NCI-H774 (cell line): ENCODE data around the gene AP2B1.
A peak's percentile ranks its signal among the peaks of the same experiment; 100 is the strongest.
"Not testable (repeated sequence)": the region's sequence is repeated elsewhere in the genome, so short reads cannot be mapped to it uniquely, and the experiment has no call there.

Experiments used
- DNase-seq: peaks from one replicate; lab custom pipeline; 2025; lab: John Stamatoyannopoulos, UW

Gene AP2B1

DNA sequence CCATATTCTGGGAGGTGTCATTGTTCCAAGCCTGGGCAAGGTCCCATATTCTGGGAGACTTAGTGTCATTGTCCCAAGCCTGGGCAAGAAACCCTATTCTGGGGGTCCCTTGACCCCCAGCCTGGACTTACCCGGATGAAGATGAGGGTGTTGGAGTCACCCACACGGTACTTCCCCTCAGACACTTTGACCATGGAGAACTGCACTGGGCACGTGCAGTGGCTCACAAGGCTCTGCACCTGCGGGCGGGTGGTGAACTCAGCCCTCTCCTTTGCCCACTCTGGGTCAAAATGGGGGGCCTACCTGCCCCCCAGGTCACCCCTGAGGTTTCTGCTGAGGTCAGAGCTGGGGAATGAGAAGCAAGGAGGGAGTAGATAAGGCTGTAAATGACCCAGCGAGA, 161.9 kb downstream of the AP2B1 start:
- no peak for DNase-seq

DNA sequence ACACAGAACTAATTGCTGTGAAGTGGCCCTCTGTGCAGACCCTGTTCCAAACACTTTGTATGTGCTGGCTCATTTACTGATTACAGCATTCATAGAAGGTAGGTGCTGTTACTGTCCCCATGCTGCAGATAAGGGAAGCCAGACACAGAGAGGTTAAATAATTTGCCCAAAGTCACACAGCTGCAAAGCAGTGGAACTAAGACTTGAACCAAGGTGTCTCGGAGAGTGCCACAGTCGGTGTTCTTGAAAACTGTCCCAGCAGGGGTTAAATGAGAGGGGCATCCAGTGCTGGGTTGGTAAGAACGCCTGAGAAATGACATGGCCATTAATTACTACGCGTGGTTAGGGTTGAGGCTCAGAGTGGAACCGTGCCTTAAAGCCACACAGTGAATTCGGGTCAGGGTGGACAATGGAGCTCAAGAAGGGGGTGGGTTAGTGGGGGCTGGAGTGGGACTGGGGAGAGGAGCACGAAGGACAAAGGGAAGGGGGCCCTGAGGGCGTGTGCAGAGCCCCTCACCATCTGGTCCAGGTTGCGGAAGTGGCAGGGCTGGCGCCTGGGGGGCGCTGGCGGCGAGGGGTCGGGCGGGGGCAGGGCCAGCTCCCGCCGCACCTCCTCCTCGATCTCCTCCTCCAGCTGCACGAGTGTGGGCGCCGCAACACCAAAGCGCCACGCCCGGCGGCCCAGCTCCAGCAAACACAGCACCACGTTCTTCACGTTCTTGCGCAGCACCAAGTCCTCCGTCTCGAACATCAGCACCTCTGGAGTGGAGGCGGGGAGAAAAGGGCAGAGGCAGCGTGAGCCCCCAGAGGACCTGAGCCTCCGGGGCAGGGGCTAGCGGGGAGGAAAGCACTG, 162.7 kb downstream of the AP2B1 start:
- DNase-seq = no peak

DNA sequence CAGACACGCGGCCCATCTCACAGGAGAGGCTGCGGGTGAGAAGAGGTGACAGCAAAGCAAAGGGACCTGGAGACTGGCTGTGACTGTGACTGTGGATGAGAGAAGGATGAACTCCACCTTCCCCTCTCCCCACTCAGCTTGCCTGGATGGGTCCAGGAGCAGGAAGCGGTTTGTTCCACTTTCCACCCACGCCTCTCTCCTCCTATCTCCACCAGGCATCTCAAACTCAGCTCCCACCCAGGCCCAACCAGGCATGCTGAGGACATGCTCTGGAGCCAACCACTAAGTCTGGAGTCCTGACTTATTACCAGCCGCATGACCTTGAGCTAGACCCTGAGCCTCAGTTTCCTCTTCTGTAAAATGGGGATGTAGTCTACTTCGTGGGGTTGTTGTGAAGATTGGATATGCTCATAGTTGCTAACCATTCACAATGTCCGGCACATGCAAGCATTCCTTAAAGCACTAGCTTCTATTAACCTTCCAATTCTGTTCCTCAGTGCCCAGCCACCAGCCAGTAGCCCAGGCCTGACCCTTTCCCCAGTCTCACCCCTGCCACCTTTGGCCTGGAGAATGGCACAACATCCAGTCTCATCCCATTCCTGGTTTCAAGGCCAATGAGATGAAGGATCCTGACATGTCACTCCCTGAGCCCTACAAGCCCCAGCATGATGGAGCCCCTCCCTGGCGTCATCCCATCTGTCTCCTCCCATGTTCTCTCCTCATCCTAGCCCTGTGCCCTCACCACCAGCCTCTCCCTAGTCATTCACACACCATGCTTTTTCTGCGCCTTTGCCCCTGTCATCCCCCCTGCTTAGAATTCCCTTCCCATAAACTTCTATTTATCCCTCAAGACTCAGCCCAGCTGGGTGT, 163.6 kb downstream of the AP2B1 start:
- DNase-seq = no peak

DNA sequence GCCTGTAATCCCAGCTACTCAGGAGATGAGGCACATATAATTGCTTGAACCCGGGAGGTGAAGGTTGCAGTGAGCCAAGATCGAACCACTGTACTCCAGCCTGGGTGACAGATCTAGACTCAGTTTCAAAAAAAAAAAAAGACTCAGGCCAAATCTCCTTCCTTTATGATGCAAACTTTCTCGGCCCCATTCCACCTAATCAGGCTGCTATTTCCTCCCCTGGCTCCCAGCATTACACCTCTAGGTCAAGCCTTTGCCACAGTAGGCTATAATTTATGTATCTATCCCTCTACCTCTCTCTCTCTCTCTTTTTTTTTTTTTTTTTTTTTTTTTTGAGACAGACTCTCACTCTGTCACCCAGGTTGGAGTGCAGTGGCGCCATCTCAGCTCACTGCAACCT, 164.4 kb downstream of the AP2B1 start:
- not testable (repeated sequence) for DNase-seq

DNA sequence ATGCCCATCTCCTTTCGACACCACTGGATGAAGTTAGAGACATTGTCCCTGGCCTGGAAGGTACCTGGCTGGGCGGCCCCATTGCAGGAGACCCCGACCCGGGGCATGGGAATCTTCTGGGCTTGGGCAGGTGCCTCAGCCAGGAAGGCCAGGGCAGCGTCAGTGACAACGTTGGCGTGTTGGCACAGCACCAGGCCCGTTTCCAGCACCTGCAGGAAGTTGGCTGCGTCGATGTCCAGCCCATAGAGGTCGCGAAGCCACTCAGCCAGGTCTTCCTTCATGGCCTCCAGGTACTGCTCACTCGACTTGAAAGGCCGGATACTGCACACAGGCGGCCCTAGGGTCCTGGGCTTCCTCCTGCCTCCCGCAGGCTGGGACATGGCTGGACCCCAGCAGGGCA, 165.3 kb downstream of the AP2B1 start:
- peak; percentile 47 for DNase-seq

DNA sequence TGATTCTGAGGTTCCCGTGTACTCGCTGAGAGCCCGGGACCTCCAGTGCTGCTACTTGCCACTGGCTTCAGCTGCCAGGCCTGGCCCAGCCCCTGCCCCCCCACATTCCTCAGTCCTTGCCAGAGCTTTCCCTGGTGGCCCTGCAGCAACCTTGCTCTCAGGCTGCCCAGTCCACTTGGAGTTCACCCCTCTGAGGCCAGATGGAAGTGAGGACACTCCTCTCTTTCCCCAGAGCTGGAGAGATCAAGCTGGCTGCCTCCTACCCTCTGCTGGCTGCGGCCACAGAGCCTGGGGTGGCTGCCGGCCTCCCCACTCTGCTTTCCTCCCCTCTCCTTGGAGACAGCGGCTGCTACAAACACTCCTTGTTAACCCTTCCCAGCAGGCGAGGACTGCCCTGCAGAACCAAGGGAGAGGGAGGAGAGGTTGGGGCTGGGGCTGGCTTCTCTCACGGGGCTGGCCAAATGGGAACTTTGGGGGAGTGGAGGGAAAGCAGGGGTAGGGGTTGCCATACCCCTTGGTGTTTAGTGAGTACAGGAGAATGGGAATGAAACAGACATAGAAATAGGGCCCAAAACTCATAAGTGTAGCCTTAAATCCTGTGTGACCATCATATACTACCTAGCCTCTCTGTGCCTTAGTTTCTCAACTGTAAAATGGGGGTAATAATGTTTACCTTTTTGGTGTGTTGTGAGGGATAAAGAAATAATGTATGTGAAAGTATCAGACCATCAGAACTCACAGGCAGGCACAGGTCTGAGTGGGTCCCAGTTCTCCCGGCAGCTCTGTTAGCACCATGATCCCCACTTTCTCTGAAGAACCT, 166.0 kb downstream of the AP2B1 start, which contains the start of gene GAS2L2:
Gene GAS2L2, minus strand, starts transcription at position 295 of the 820 bp plus-strand sequence. CDS start 389 bp downstream, outside the sequence.
- DNase-seq = no peak

DNA sequence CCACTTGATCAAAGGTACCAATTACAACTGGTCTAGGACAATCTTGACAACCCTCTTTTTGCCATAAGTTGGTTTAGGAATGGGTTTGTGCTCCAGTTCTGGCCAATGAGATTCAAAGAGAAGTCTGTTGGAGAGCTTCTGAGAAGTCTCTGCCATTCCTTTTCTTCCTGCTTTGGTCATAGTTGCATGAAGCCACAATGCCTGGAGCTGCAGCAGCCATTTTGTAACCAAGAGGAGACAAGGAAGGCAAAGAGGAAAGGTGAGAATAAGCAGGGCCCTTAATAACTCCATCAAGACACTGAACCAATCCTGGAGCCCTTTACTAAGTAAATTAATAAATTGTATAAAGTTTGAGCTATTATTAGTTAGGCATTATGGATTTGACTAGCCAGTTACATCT, 170.1 kb downstream of the AP2B1 start:
- no peak for DNase-seq

DNA sequence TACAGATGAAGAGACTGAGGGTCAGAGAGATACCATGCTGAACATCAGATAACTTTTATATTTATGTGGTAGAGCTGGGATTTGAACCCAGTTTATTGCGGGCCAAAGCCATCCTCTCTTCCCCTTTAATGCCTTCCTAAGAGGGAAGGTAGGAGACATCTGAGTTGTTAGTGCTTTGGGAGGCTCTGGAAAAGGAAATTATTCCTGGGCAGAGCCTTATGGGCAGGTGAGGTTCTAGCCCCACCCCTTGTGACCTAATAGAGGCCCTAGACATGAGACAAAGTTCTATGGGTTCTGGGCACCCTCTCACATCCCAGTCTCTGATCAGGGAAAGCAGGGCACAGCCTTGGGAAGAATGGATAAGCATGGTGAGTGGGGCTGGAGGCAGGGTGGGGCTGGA, 173.5 kb downstream of the AP2B1 start, which contains the start of gene C17orf50:
Gene C17orf50, plus strand, starts transcription at position 301 of the 400 bp plus-strand sequence. Its CDS starts 55 bp downstream, at position 356.
- DNase-seq = no peak

DNA sequence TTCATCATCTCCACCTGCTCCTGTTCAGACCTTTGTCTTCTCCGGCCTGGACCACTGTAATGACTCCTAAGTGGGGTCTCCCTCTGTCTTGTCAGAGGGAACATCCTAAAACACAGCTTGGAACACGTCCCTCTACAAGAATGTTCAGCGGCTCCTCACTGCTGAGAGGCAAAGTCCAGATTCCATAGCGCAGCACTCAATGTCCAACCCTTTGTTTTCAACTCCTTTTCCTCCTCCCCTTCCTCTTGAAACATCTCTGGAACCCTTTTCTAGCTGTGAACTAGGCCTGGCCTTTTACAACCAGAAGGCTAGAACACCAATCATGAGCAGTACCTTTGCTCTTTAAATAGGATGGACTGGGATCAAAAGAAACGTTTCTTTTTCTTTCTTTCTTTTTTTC, 174.5 kb downstream of the AP2B1 start:
- no peak for DNase-seq

DNA sequence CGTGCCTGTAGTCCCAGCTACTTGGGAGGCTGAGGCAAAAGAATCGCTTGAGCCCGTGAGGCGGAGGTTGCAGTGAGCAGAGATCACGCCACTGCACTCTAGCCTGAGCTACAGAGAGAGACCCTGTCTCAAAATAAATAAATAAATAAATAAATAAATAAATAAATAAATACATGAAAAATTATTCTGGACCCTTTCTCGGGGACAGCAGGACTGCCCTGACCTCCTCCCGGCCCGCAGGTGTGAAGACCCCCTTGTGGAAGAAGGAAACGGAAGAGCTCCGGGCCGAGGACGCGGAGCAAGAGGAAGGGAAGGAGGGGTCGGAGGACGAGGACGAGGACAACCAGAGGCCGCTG, 176.6 kb downstream of the AP2B1 start:
- DNase-seq = no peak

DNA sequence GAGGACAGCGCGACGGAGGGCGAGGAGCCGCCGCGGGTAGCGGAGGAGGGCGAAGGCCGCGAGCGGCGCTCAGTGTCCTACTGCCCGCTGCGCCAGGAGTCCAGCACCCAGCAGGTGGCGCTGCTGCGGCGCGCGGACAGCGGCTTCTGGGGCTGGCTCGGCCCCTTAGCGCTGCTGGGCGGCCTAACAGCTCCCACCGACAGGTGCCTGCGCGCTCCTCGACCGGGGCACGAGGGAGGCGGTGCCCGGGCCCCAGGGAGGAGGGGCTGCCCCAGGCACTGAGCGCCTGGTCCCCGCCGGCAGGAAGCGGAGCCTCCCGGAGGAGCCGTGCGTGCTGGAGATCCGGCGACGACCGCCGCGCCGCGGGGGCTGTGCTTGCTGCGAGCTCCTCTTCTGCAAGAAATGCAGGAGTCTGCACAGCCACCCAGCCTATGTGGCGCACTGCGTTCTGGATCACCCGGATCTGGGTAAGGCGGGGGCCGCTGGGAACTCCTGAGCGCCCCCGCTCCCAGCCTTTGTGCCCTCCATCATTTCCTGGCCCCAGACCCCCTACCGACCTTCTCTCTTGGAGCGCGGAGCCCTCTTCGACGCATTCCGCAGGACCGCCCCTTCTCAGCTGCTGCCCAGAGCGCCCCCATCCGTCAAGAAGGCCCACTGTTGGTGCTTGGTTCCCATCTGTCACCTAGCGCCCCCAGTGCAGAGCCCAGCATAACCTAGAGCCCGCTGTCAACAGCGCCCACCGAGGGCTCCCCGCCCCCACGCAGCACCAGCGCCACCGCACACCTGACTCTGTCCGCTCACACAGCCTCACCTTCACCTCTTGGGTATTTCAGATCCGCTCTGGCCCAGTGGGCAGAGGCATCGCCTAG, 177.2 kb downstream of the AP2B1 start:
- DNase-seq = peak; percentile 96

DNA sequence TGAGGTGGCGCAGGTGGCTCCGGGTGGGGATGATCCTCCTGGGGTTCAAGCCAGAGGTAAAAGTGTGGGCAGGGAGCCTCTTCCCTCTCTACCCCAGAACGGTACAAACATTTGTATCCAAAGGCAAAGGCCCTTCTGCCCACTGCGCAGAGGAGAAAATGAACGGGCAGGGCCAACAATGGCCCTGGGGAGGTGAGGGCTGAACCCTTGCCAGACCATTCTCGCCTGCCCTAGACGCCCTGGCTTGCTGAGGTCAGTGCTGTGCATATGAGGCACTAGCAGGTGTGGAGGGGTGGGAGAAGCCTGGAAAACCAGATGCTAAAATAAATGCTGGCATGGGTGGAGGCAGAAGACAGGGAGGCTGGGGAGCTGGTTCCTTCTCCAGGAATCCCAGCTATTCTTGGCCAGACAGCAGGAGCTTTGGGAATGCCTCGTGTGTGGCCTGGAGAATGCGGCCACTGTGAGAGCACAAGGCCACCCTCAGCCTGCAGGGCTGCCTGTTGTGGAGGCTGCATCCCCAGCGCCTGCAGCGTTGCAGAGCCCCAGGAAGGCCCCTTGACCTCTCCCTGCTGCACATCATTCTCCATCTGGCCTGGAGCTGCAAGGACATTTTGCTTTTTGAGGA, 178.1 kb downstream of the AP2B1 start:
- DNase-seq = no peak

DNA sequence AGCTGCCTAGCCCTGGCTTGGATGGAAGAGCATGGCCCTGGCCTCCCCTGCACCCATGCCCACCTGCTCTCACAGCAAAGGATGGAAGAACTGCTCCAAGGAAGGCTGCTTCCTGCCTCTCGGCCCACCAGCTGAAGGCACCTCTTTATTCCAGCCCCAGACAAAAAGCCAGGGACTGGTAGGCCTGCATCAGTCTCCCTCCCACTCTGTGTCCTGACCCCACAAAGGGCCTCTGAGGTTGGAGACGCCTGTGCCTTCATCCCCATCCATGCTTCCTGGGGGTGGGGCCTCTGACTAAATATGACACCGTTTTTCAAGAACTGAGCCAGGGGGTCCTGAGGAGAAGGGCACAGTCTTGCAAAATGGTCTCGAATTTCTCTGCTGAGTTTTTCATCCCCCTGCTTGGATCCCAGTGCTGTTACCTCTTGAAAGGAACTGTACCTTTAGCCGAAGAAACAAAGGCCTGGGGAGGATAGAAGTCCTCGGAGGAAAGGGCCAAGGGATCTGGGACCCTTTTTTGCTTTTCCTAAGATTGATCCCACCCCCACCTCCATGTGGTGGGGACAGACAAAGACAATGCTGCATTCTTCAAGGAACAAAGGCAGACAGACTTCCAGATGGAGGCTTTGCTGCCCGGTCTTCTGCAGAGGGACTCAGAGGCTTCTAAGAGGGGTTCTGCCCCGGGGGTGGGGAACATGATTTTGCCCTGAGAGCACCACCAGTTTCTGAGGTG, 178.8 kb downstream of the AP2B1 start:
- DNase-seq = no peak

DNA sequence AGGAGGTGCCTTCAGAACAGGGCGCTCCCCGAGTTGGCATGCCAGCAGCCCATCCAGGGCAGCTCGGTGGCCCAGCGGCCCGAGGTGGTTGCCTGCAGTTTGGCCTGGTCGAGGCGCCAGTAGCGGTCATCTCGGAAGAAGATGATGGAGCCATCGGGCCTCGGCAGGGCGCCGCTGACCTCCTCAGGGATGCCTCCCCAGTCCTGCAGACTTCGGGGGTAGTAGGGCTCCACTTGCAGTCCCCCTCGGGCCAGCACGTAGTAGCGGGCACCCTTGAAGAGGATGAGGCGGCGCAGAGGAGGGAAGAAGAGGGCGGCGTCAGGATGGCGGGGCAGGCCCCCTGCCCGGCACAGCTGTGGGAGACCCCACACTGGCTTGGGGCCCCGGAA, 179.4 kb downstream of the AP2B1 start:
- no peak for DNase-seq

DNA sequence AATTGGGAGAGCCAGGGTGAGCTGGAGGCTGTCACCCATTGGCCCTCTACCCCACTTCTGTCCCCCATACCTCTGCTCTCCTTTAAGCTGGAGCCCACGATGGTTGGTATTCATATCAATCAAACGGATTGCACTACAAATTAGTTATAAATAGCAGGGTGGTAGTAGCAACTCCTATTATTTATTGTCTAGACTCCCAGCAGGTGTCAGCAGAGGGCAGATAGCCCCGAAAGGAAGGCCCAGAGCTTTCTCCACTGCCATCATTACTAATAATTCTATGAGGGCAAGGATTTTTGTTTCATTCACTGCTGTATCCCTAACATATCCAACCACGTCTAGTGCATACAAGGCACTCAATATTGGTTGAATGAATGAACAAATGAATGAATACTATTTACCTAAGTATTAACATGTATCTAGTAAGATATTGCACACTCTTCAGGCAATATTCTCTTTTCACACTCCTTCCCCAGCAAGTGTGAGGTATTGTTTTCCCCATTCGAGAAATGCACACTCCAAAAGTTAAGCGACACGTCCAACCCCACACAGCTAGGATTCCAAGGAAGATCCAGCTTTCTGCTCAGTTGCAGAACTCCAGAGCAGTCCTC, 179.9 kb downstream of the AP2B1 start:
- DNase-seq = no peak

DNA sequence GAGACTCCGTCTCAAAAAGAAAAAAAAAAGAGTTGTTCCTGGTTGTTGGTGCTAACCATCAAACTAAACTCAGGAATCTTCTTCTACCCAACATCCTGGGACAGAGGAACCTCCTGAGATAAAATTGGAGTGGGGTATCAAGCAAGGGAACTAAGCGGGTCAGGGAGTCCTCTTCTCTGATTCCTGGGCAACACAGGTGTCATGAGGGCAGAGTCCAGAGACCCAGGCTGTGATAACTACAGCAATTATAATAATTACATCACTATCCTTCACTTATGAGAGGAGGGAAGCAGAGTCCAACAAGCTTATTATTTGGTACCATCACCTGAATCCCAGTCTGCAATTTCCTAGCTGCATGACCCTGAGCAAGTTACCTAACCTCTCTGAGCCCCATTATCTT, 181.7 kb downstream of the AP2B1 start:
- DNase-seq = no peak

DNA sequence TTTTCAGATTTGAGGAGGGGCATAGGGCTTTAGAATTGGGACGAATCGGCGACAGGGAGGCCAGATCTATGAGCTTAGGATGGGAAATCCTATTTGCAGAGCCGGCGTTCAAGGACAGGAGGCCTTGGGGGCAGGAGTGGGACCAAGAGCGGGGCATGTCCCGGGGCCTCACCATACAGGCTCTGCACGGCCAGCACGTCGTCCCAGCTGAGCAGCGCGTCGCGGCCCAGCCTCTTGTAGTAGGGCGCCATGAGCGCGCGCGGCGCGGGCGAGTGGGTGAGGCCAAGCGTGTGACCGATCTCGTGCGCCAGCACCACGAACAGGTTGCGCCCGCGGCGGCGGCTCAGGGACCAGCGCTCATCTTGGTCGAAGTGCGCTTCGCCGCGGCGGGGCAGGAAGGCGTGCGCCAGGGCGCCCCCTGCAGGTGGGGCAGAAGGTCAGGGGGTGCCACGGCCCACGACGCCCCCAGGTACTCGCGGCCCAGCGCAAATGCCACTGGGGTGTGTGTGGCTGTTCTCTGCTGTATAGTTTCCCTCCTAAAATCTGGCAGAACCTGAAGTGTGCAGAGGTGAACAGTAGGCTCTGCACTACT, 182.9 kb downstream of the AP2B1 start:
- no peak for DNase-seq

DNA sequence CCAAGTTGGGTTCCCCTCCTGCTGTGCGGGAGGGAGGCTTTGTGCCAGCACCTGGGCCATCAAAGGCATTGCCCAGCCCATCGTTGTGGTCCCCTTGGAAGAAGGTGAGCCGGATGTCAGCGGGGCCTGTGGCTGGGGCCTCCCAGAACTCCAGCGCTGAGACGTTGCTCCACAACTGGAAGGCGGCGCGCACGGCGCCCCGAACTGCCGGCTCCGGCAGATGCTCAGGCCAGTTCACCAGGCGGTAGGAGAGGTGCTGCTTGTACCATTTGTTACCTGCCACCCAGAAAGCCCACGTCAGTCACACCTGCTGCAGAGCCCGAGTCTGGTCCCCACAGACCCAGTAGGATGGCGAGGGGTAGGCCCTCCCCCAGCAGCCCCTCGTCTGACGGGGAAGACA, 186.0 kb downstream of the AP2B1 start:
- no peak for DNase-seq
